CD4-positive, alpha-beta T cell (primary cell): ENCODE data around the gene UBE2F. TPM values are rescaled to one million over a fixed set of nuclear protein-coding genes. Genes with fewer than 3 reads are reported as not detected.
A peak's percentile ranks its signal among the peaks of the same experiment; 100 is the strongest.

ENCODE experiments used
- ATAC-seq: fragments of 200-7000 bp; cut with Tn5 transposase; one replicate; pipeline ENCODE4 v1.10.0; 2022; ENCODE audit warnings: mild to moderate bottlenecking; ENCODE audit not compliant: poor library complexity
- CTCF ChIA-PET: fragments of 350-600 bp; sonication (Branson Sonifier 250); formaldehyde crosslinking; loops from one replicate; lab custom pipeline; 2021; ENCODE audit warnings: antibody characterized with exemption, inconsistent platforms; lab: Charles Lee
- POLR2A ChIA-PET: fragments of 350-600 bp; sonication (Branson Sonifier 250); formaldehyde crosslinking; loops from one replicate; lab custom pipeline; 2021; ENCODE audit warnings: antibody characterized with exemption, inconsistent platforms; lab: Charles Lee
- DNase-seq, 14 experiments: peaks; one replicate each; pipeline ENCODE4 v3.0.0-alpha.2; 2013 to 2020; ENCODE audit warnings: mixed read lengths in 2 of 14
- H3K27ac ChIP-seq, 2 donors: one replicate each; pipeline versions ENCODE4 v1.5.1 to v1.7.0; 2013; ENCODE audit warnings: low read length in 2 of 2, low read depth in 1 of 2, mild to moderate bottlenecking in 1 of 2
- H3K27me3 ChIP-seq, 2 experiments: 1 replicate in 1 of 2; 2 replicates in 1 of 2; pipeline versions ENCODE4 v1.6.1 to v1.7.0; 2013; ENCODE audit warnings: low read length in 2 of 2, control low read depth in 1 of 2, mild to moderate bottlenecking in 1 of 2, moderate library complexity in 1 of 2; ENCODE audit not compliant: insufficient read depth in 2 of 2, control insufficient read depth in 1 of 2
- H3K36me3 ChIP-seq: one replicate; pipeline ENCODE4 v1.6.1; 2013; ENCODE audit warnings: low read length, control low read depth; ENCODE audit not compliant: insufficient read depth
- H3K4me1 ChIP-seq: one replicate; pipeline ENCODE4 v1.6.1; 2013; ENCODE audit warnings: low read length, control low read depth; ENCODE audit not compliant: insufficient read depth
- H3K4me3 ChIP-seq: one replicate; pipeline ENCODE4 v1.5.1; 2013; ENCODE audit warnings: mild to moderate bottlenecking, low read length, moderate library complexity
- H3K9me3 ChIP-seq, 2 experiments: 1 replicate in 1 of 2; 2 replicates in 1 of 2; pipeline versions ENCODE4 v1.6.1 to v1.7.0; 2013; ENCODE audit warnings: low read length in 2 of 2, mild to moderate bottlenecking in 2 of 2, control low read depth in 1 of 2, moderate library complexity in 1 of 2; ENCODE audit not compliant: control insufficient read depth in 1 of 2, insufficient read depth in 1 of 2
- H3K27ac Mint-ChIP-seq: one replicate; pipeline ENCODE4 v1.8.0; 2020; ENCODE audit warnings: mixed read lengths
- H3K27me3 Mint-ChIP-seq: one replicate; pipeline ENCODE4 v1.8.0; 2021; ENCODE audit warnings: mixed read lengths
- H3K36me3 Mint-ChIP-seq: one replicate; pipeline ENCODE4 v1.8.0; 2021; ENCODE audit warnings: low read depth, mixed read lengths
- H3K4me1 Mint-ChIP-seq: one replicate; pipeline ENCODE4 v1.8.0; 2021; ENCODE audit warnings: low read depth, mixed read lengths
- H3K4me3 Mint-ChIP-seq: one replicate; pipeline ENCODE4 v1.8.0; 2020; ENCODE audit warnings: mild to moderate bottlenecking, mixed read lengths
- H3K9me3 Mint-ChIP-seq: one replicate; pipeline ENCODE4 v1.8.0; 2020; ENCODE audit warnings: mixed read lengths
- intact Hi-C, 2 experiments: fragments of 100-400 bp; cut with DNase I in 1 of 2; cut with micrococcal nuclease in 1 of 2; formaldehyde crosslinking; loops; one replicate each; pipeline versions ENCODE4 v1.15.1 to v1.9.0; 2023 to 2025; cut with DNase I, micrococcal nuclease
- total RNA-seq, 174 experiments: library from RNA in 2 of 174; stranded (reverse) in 2 of 174; gene quantifications; one replicate each; pipeline ENCODE4 v1.2.3 and lab custom pipeline; 2021 to 2026
- TF ChIP-seq, protein P1 (sequence below): fragments of 200-600 bp; IDR thresholded peaks from one replicate; pipeline ENCODE4 v1.8.0; 2022; ENCODE audit warnings: antibody characterized with exemption, mild to moderate bottlenecking

The UBE2F gene
- total RNA-seq, 2 experiments from 2014 or later = 23.2 to 27.4 TPM

DNA sequence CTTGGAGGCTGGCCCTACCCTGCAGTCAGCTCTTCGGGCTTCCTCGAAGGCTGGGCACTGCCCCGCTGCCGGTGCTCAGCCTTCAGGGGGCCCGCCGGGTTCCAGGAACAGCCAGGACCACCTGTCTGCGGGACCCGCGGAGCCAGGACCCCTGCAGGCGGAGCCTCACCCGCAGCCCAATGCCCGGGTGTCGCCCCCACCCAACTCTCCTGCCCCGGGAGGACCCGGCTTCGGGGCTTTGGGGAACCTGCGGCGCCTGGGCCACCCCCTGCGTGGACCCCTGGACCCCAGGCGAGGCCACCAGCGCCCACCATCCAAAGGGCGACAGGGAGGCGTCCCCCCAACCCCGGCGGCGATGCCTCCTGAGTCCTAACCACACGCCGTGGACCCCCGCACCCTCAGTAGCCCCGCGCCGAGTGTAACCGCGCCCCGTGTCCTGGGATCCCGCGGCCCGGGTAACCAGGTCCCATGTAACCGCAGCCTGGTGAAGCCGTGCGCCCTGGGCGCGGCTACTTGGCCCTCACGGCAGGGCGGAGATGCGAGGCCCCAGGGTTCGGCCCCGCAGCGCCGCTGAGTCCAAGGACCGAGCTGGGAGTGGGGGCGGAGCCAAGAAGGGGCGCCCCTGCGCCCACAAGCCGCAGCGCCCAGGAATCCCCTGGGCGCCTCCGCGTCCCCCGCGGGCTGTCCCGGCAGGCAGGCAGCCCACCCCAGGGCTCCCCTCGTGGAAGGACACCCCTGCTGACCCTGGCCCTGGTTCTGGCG lies 11.0 kb upstream of the UBE2F start:
- peaks cover 9 to 18% of the 10 kb centered on the region in 2 experiments for H3K27me3 ChIP-seq
- TF ChIP-seq, protein P1, sequence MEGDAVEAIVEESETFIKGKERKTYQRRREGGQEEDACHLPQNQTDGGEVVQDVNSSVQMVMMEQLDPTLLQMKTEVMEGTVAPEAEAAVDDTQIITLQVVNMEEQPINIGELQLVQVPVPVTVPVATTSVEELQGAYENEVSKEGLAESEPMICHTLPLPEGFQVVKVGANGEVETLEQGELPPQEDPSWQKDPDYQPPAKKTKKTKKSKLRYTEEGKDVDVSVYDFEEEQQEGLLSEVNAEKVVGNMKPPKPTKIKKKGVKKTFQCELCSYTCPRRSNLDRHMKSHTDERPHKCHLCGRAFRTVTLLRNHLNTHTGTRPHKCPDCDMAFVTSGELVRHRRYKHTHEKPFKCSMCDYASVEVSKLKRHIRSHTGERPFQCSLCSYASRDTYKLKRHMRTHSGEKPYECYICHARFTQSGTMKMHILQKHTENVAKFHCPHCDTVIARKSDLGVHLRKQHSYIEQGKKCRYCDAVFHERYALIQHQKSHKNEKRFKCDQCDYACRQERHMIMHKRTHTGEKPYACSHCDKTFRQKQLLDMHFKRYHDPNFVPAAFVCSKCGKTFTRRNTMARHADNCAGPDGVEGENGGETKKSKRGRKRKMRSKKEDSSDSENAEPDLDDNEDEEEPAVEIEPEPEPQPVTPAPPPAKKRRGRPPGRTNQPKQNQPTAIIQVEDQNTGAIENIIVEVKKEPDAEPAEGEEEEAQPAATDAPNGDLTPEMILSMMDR = no peak
- ChIA-PET CTCF (no interaction called here), POLR2A (interaction anchor here (0.9 to 1.6 kb wide), 2 partner anchors 10 to 12 kb away, joined by 3 read pairs; no protein-coding TSS in a partner anchor)
- no peaks in the 10 kb centered on the region for H3K36me3 ChIP-seq
- peaks cover 10% of the 10 kb centered on the region for H3K4me1 ChIP-seq
- H3K27me3 Mint-ChIP-seq = peaks cover 24% of the 10 kb centered on the region
- no peaks in the 10 kb centered on the region for H3K9me3 Mint-ChIP-seq
- peak; percentile 37 for ATAC-seq
- H3K27ac Mint-ChIP-seq = no peak overlapping the region
- H3K4me1 Mint-ChIP-seq = peaks cover 16% of the 10 kb centered on the region
- H3K9me3 ChIP-seq = peaks cover 0 to under 1% of the 10 kb centered on the region in 2 experiments
- H3K4me3 ChIP-seq = peak overlapping the region; percentile 19
- no peaks in the 10 kb centered on the region for H3K36me3 Mint-ChIP-seq
- H3K27ac ChIP-seq = no peak overlapping the region
- intact Hi-C loops = no loop called here
- H3K4me3 Mint-ChIP-seq = no peak overlapping the region
- DNase-seq = peak in 1 of 14 experiments; percentile 29

DNA sequence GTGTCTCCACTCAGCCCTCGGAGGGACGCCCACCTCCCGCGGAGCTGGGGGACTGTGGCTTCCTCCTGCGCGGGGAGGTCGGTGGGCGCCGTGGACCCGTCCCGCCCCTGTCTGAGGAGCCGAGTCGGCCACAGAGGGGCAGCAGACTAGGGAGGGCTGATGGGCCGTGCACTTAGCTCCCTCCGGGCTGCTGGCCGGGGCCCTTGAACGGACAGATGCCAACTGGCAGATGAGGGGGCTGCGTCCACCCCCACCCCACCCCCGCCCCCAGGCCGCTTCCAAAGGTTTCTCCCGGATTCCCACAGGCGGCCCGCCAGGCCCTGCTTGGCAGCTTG lies 10.4 kb upstream of the UBE2F start:
- H3K4me3 Mint-ChIP-seq = no peak overlapping the region
- Histone ChIP-seq H3K27me3 (peaks cover 9 to 18% of the 10 kb centered on the region in 2 experiments), H3K36me3 (no peaks in the 10 kb centered on the region), H3K4me1 (peaks cover 10% of the 10 kb centered on the region), H3K27ac (no peak overlapping the region), H3K9me3 (peaks cover 0 to 6% of the 10 kb centered on the region in 2 experiments), H3K4me3 (no peak overlapping the region)
- DNase-seq = no peak
- no peaks in the 10 kb centered on the region for H3K36me3 Mint-ChIP-seq
- intact Hi-C loops = no loop called here
- CTCF ChIA-PET = no interaction called here
- peaks cover 16% of the 10 kb centered on the region for H3K4me1 Mint-ChIP-seq
- no peak for ATAC-seq
- H3K27ac Mint-ChIP-seq = no peak overlapping the region
- TF ChIP-seq, protein P1 = no peak
- peaks cover 24% of the 10 kb centered on the region for H3K27me3 Mint-ChIP-seq
- POLR2A ChIA-PET = interaction anchor here (1.6 kb wide), 1 partner anchor 10 kb away, joined by 3 read pairs; no protein-coding TSS in a partner anchor
- H3K9me3 Mint-ChIP-seq = no peaks in the 10 kb centered on the region

- peaks cover 17 to 21% of the 10 kb centered on the region in 2 experiments for H3K9me3 ChIP-seq
- H3K36me3 ChIP-seq = no peaks in the 10 kb centered on the region
- POLR2A ChIA-PET = no interaction called here
- H3K4me1 Mint-ChIP-seq = peaks cover 11% of the 10 kb centered on the region
- H3K4me3 Mint-ChIP-seq = no peak overlapping the region
- intact Hi-C loops = loop anchor here in 1 of 2 experiments (10.0 kb wide), 2 partner anchors 257 to 273 kb away; no protein-coding TSS in a partner anchor
- no peak overlapping the region for H3K27ac Mint-ChIP-seq
- peaks cover 8% of the 10 kb centered on the region for H3K9me3 Mint-ChIP-seq
- peaks cover 12% of the 10 kb centered on the region for H3K27me3 Mint-ChIP-seq
- no peaks in the 10 kb centered on the region for H3K27me3 ChIP-seq
- no peaks in the 10 kb centered on the region for H3K36me3 Mint-ChIP-seq
- H3K4me1 ChIP-seq = peaks cover 7% of the 10 kb centered on the region
- no peak overlapping the region for H3K27ac ChIP-seq
- CTCF ChIA-PET = no interaction called here
- TF ChIP-seq, protein P1 = no peak
- DNase-seq (no peak), ATAC-seq (no peak)
- H3K4me3 ChIP-seq = no peak overlapping the region
Observed at GRCh38 chr2:237961637-237962036, 5.2 kb upstream of the UBE2F start.
